Measurements from ENCODE around the gene SNX30.
A peak's percentile ranks its signal among the peaks of the same experiment; 100 is the strongest.

SNX30 gene

GRCh38 chr9:112783551-112783954 is 33.0 kb downstream of the SNX30 start:
- no peak for DNase-seq (ENCODE audit: low read depth)

- DNase-seq (ENCODE audit: low read depth) = no peak
Observed at GRCh38 chr9:112784020-112784785, 33.6 kb downstream of the SNX30 start.

GRCh38 chr9:112785986-112786385 is 35.4 kb downstream of the SNX30 start:
- DNase-seq (ENCODE audit: low read depth) = no peak

- no peak for DNase-seq (ENCODE audit: low read depth)
Observed at GRCh38 chr9:112786829-112787520, 36.4 kb downstream of the SNX30 start.

GRCh38 chr9:112787978-112788377 is 37.4 kb downstream of the SNX30 start:
- DNase-seq (ENCODE audit: low read depth) = no peak

GRCh38 chr9:112789473-112789872 is 38.9 kb downstream of the SNX30 start:
- no peak for DNase-seq (ENCODE audit: low read depth)

- no peak for DNase-seq (ENCODE audit: low read depth)
Observed at GRCh38 chr9:112789891-112790774, 39.6 kb downstream of the SNX30 start.

- no peak for DNase-seq (ENCODE audit: low read depth)
Observed at GRCh38 chr9:112792670-112793069, 42.1 kb downstream of the SNX30 start.

- peak; percentile 76 for DNase-seq (ENCODE audit: low read depth)
Observed at GRCh38 chr9:112793213-112793810, 42.8 kb downstream of the SNX30 start.

- no peak for DNase-seq (ENCODE audit: low read depth)
Observed at GRCh38 chr9:112794731-112795130, 44.2 kb downstream of the SNX30 start.

GRCh38 chr9:112795921-112796320 is 45.4 kb downstream of the SNX30 start:
- DNase-seq (ENCODE audit: low read depth) = no peak

GRCh38 chr9:112796485-112796884 is 45.9 kb downstream of the SNX30 start:
- DNase-seq (ENCODE audit: low read depth) = no peak

GRCh38 chr9:112809351-112809848 is 58.8 kb downstream of the SNX30 start:
- no peak for DNase-seq (ENCODE audit: low read depth)

- DNase-seq (ENCODE audit: low read depth) = no peak
Observed at GRCh38 chr9:112809906-112810305, 59.3 kb downstream of the SNX30 start.

- no peak for DNase-seq (ENCODE audit: low read depth)
Observed at GRCh38 chr9:112810696-112811490, 60.3 kb downstream of the SNX30 start.

GRCh38 chr9:112811518-112811917 is 61.0 kb downstream of the SNX30 start:
- no peak for DNase-seq (ENCODE audit: low read depth)

GRCh38 chr9:112815868-112816267 is 65.3 kb downstream of the SNX30 start:
- DNase-seq (ENCODE audit: low read depth) = no peak

- no peak for DNase-seq (ENCODE audit: low read depth)
Observed at GRCh38 chr9:112817860-112818203, 67.3 kb downstream of the SNX30 start.

GRCh38 chr9:112819635-112820496 is 69.3 kb downstream of the SNX30 start:
- DNase-seq (ENCODE audit: low read depth) = no peak

- no peak for DNase-seq (ENCODE audit: low read depth)
Observed at GRCh38 chr9:112820881-112821280, 70.3 kb downstream of the SNX30 start.

Data from activated T-cell treated with anti-CD3 and anti-CD28 coated beads for 48 hours (primary cell).